WERI-Rb-1 (cell line): ENCODE results near the gene QKI.
"Not testable (repeated sequence)": the region's sequence is repeated elsewhere in the genome, so short reads cannot be mapped to it uniquely, and the experiment has no call there.

Experiments used
- DNase-seq: peaks from one replicate; pipeline ENCODE4 v3.0.0-alpha.2; 2020
- H3K27ac ChIP-seq: fragments of 250-450 bp; sonication (Bioruptor Pico); 2 replicates; pipeline ENCODE4 v1.5.1; 2020; ENCODE audit warnings: mild to moderate bottlenecking, moderate library complexity
- H3K27me3 ChIP-seq: fragments of 250-450 bp; sonication (Bioruptor Pico); 2 replicates; pipeline ENCODE4 v1.5.1; 2021; ENCODE audit warnings: mild to moderate bottlenecking, low read depth, moderate library complexity; ENCODE audit not compliant: insufficient read depth, severe bottlenecking
- H3K36me3 ChIP-seq: fragments of 250-450 bp; sonication (Bioruptor Pico); 2 replicates; pipeline ENCODE4 v1.5.1; 2020; ENCODE audit warnings: mild to moderate bottlenecking, moderate library complexity
- H3K4me3 ChIP-seq: 2 replicates; pipeline ENCODE4 v1.5.1; 2011; ENCODE audit warnings: low read depth, mild to moderate bottlenecking, control low read depth, low read length
- H3K9me3 ChIP-seq: fragments of 250-450 bp; sonication (Bioruptor Pico); 2 replicates; pipeline ENCODE4 v1.5.1; 2021; ENCODE audit warnings: mild to moderate bottlenecking, moderate library complexity; ENCODE audit not compliant: severe bottlenecking
- TF ChIP-seq, protein P1 (sequence below): IDR thresholded peaks from 2 replicates; pipeline ENCODE4 v1.5.1; 2011; ENCODE audit warnings: low read depth, mild to moderate bottlenecking, control low read depth, inconsistent platforms, low read length

QKI gene

DNA sequence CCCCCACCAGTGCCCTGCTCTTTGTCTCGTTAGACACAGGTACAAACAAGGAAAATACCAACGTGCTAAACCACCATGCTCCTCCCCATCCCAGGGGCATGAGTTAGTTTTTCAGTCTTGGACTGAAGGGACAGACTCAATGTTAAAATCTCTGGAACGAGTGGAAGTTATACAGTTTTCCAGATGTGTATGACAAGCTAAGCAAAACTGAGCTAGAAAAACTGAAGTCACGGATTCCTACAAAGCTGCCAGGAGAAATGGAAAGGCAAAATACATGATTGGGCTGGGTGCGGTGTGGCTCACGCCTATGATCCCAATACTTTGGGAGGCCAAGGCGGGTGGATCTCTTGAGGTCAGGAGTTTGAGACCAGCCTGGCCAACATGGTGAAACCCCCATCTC, 34.3 kb upstream of the QKI start:
- H3K9me3 ChIP-seq, result no peaks in the 10 kb centered on the region
- DNase-seq, result no peak
- H3K36me3 ChIP-seq, result no peaks in the 10 kb centered on the region
- TF ChIP-seq, protein P1, sequence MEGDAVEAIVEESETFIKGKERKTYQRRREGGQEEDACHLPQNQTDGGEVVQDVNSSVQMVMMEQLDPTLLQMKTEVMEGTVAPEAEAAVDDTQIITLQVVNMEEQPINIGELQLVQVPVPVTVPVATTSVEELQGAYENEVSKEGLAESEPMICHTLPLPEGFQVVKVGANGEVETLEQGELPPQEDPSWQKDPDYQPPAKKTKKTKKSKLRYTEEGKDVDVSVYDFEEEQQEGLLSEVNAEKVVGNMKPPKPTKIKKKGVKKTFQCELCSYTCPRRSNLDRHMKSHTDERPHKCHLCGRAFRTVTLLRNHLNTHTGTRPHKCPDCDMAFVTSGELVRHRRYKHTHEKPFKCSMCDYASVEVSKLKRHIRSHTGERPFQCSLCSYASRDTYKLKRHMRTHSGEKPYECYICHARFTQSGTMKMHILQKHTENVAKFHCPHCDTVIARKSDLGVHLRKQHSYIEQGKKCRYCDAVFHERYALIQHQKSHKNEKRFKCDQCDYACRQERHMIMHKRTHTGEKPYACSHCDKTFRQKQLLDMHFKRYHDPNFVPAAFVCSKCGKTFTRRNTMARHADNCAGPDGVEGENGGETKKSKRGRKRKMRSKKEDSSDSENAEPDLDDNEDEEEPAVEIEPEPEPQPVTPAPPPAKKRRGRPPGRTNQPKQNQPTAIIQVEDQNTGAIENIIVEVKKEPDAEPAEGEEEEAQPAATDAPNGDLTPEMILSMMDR, result no peak
- H3K27me3 ChIP-seq, result no peaks in the 10 kb centered on the region
- H3K27ac ChIP-seq, result no peak overlapping the region
- H3K4me3 ChIP-seq, result no peak overlapping the region

- no peak overlapping the region for H3K4me3 ChIP-seq
- H3K36me3 ChIP-seq, result no peaks in the 10 kb centered on the region
- TF ChIP-seq, protein P1, result no peak
- DNase-seq, result no peak
- H3K9me3 ChIP-seq, result no peaks in the 10 kb centered on the region
- H3K27ac ChIP-seq, result no peak overlapping the region
- H3K27me3 ChIP-seq, result no peaks in the 10 kb centered on the region
Measured at GRCh38 chr6:163381118-163381756, 33.3 kb upstream of the QKI start.

GRCh38 chr6:163383396-163383795, 31.1 kb upstream of the QKI start:
- not testable (repeated sequence) for H3K4me3 ChIP-seq, DNase-seq, H3K27me3 ChIP-seq, H3K36me3 ChIP-seq, H3K27ac ChIP-seq, H3K9me3 ChIP-seq

DNA sequence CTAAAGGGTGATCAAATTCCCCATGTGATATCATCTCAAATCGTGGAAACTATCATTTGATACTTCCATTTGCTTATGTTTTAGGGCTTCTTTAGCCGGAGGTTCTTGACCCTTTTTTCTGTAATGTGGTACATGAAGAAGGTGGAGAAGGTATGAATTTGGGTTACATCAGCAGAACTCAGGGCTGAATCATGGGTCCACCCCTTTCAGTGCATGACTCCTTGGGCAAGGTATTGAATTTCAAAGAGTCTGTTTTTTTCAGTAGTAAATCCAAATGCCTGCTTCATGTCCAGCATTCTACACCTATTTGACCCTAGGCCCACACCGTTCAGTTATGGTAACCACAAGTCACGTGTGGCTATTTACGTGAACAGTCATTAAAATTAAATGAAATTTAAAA, 30.6 kb upstream of the QKI start:
- Histone ChIP-seq H3K27me3 (no peaks in the 10 kb centered on the region), H3K9me3 (no peaks in the 10 kb centered on the region), H3K27ac (no peak overlapping the region), H3K36me3 (no peaks in the 10 kb centered on the region), H3K4me3 (no peak overlapping the region)
- no peak for DNase-seq
- TF ChIP-seq, protein P1, result no peak

GRCh38 chr6:163384510-163384909, 30.0 kb upstream of the QKI start:
- Histone ChIP-seq H3K9me3 (no peaks in the 10 kb centered on the region), H3K27me3 (no peaks in the 10 kb centered on the region), H3K27ac (no peak overlapping the region), H3K4me3 (no peak overlapping the region), H3K36me3 (no peaks in the 10 kb centered on the region)
- TF ChIP-seq, protein P1, result no peak
- DNase-seq, result no peak

GRCh38 chr6:163385503-163385902, 29.0 kb upstream of the QKI start:
- not testable (repeated sequence) for H3K27me3 ChIP-seq, DNase-seq, H3K4me3 ChIP-seq, H3K9me3 ChIP-seq, H3K27ac ChIP-seq, H3K36me3 ChIP-seq

GRCh38 chr6:163386329-163386908, 28.1 kb upstream of the QKI start:
- no peak overlapping the region for H3K4me3 ChIP-seq
- no peaks in the 10 kb centered on the region for H3K27me3 ChIP-seq
- TF ChIP-seq, protein P1, result no peak
- H3K36me3 ChIP-seq, result no peaks in the 10 kb centered on the region
- no peaks in the 10 kb centered on the region for H3K9me3 ChIP-seq
- no peak for DNase-seq
- H3K27ac ChIP-seq, result no peak overlapping the region
